Activated CD4-positive, CD25-positive, alpha-beta regulatory T cell treated with anti-CD3 and anti-CD28 coated beads, Interleukin-2, amount 50 U/mL, for 16 hours (primary cell): Measurements from ENCODE around the gene CEP89.
"Not testable (repeated sequence)": the region's sequence is repeated elsewhere in the genome, so short reads cannot be mapped to it uniquely, and the experiment has no call there.

Source experiments
- DNase-seq: peaks from one replicate; pipeline ENCODE4 v3.0.0-alpha.2; 2020; ENCODE audit warnings: low read depth, low spot score

CEP89 gene

GRCh38 chr19:32837531-32837930 is 134.2 kb downstream of the CEP89 start:
- DNase-seq, result no peak

- DNase-seq, result not testable (repeated sequence)
These were observed 138.4 kb downstream of the CEP89 start for GRCh38 chr19:32833388-32833787.

GRCh38 chr19:32832825-32833224 is 138.9 kb downstream of the CEP89 start:
- not testable (repeated sequence) for DNase-seq

GRCh38 chr19:32832094-32832493 is 139.7 kb downstream of the CEP89 start:
- DNase-seq, result not testable (repeated sequence)

- no peak for DNase-seq
These were observed 140.1 kb downstream of the CEP89 start for GRCh38 chr19:32831611-32832010.

GRCh38 chr19:32830231-32831014 is 141.3 kb downstream of the CEP89 start:
- no peak for DNase-seq

GRCh38 chr19:32829345-32829896 is 142.3 kb downstream of the CEP89 start:
- DNase-seq, result no peak

GRCh38 chr19:32828643-32829344 is 143.0 kb downstream of the CEP89 start:
- no peak for DNase-seq

GRCh38 chr19:32828139-32828538 is 143.6 kb downstream of the CEP89 start:
- DNase-seq, result no peak
